ENCODE results near the gene EID2B.
A peak's percentile ranks its signal among the peaks of the same experiment; 100 is the strongest.

EID2B gene

GRCh38 chr19:39481676-39482075 is 51.0 kb downstream of the EID2B start:
- H3K27me3 ChIP-seq (ENCODE audit: insufficient read depth, low read length, poor library complexity, severe bottlenecking) = no peaks in the 10 kb centered on the region
- no peaks in the 10 kb centered on the region for H3F3A ChIP-seq (ENCODE audit: low read depth)
- peaks cover 11% of the 10 kb centered on the region for H4K20me1 ChIP-seq (ENCODE audit: insufficient read depth, low read length, poor library complexity, severe bottlenecking)
- no peak overlapping the region for H2AFZ ChIP-seq (ENCODE audit: low read length)
- H3K4me2 ChIP-seq (ENCODE audit: low read depth, low read length, poor library complexity, severe bottlenecking) = peak overlapping the region; percentile 99
- no peaks in the 10 kb centered on the region for H3K9me3 ChIP-seq (ENCODE audit: insufficient read depth, low read depth, low read length)
- peaks cover 21% of the 10 kb centered on the region for H3K79me2 ChIP-seq (ENCODE audit: insufficient read depth, low read length)
- peaks cover 12% of the 10 kb centered on the region; the same call in 1 of the 2 replicates for H3K36me3 ChIP-seq (ENCODE audit: insufficient read depth, low read length)
- no peaks in the 10 kb centered on the region for H3K9me2 ChIP-seq (replicated peaks; ENCODE audit: low read depth, low read length)
- peak overlapping the region; percentile 92 for H3K4me3 ChIP-seq (ENCODE audit: low read length, poor library complexity, severe bottlenecking)
- H3K9ac ChIP-seq (ENCODE audit: low read depth, low read length, poor library complexity, severe bottlenecking) = peak overlapping the region; percentile 92
- H3K4me1 ChIP-seq (ENCODE audit: insufficient read depth, low read length, poor library complexity, severe bottlenecking) = no peaks in the 10 kb centered on the region
- no peak for TF ChIP-seq CTCF (conservative IDR thresholded peaks at IDR 0.05; ENCODE audit: low read length)
- TF ChIP-seq EZH2phosphoT487 (IDR thresholded peaks at IDR 0.05; ENCODE audit: borderline replicate concordance) = no peak

- Histone ChIP-seq H3K9ac (ENCODE audit: low read depth, low read length, poor library complexity, severe bottlenecking) (peak overlapping the region; percentile 92), H3K27me3 (ENCODE audit: insufficient read depth, low read length, poor library complexity, severe bottlenecking) (no peaks in the 10 kb centered on the region), H3K79me2 (ENCODE audit: insufficient read depth, low read length) (peaks cover 21% of the 10 kb centered on the region), H3K4me3 (ENCODE audit: low read length, poor library complexity, severe bottlenecking) (peak overlapping the region; percentile 92), H3K9me2 (replicated peaks; ENCODE audit: low read depth, low read length) (no peaks in the 10 kb centered on the region), H3K36me3 (ENCODE audit: insufficient read depth, low read length) (peaks cover 12% of the 10 kb centered on the region; the same call in 1 of the 2 replicates), H4K20me1 (ENCODE audit: insufficient read depth, low read length, poor library complexity, severe bottlenecking) (peaks cover 11% of the 10 kb centered on the region), H3K4me2 (ENCODE audit: low read depth, low read length, poor library complexity, severe bottlenecking) (peak overlapping the region; percentile 99), H3K4me1 (ENCODE audit: insufficient read depth, low read length, poor library complexity, severe bottlenecking) (no peaks in the 10 kb centered on the region), H2AFZ (ENCODE audit: low read length) (peak overlapping the region; percentile 80; the same call in 1 of the 2 replicates), H3K9me3 (ENCODE audit: insufficient read depth, low read depth, low read length) (no peaks in the 10 kb centered on the region), H3F3A (ENCODE audit: low read depth) (no peaks in the 10 kb centered on the region)
- TF ChIP-seq EZH2phosphoT487 (IDR thresholded peaks at IDR 0.05; ENCODE audit: borderline replicate concordance) = no peak
- TF ChIP-seq CTCF (conservative IDR thresholded peaks at IDR 0.05; ENCODE audit: low read length) = no peak
Observed at GRCh38 chr19:39481229-39481545, 51.5 kb downstream of the EID2B start.
